H9 (cell line): ENCODE data around the gene TAF15. TPM values are rescaled to one million over a fixed set of nuclear protein-coding genes. Genes with fewer than 3 reads are reported as not detected.

ENCODE experiments used
- DNase-seq: peaks from one replicate; pipeline ENCODE4 v3.0.0-alpha.2; 2017
- H2AFZ ChIP-seq: one replicate; pipeline ENCODE4 v1.6.1; 2013; ENCODE audit warnings: mild to moderate bottlenecking, low read length, control low read depth, moderate library complexity
- H2AK5ac ChIP-seq: 2 replicates; pipeline ENCODE4 v1.6.1; 2013; ENCODE audit warnings: low read length, control low read depth, mixed read lengths; ENCODE audit not compliant: insufficient read length
- H2BK120ac ChIP-seq: one replicate; pipeline ENCODE4 v1.6.1; 2013; ENCODE audit warnings: low read depth, mild to moderate bottlenecking, low read length, control low read depth, inconsistent platforms; ENCODE audit not compliant: poor library complexity, severe bottlenecking
- H2BK12ac ChIP-seq: 2 replicates; pipeline ENCODE4 v1.6.1; 2013; ENCODE audit warnings: low read length, control low read depth, mixed read lengths, low read depth; ENCODE audit not compliant: insufficient read length
- H2BK15ac ChIP-seq: 2 replicates; pipeline ENCODE4 v1.6.1; 2013; ENCODE audit warnings: low read depth, low read length, control low read depth
- H2BK20ac ChIP-seq: one replicate; pipeline ENCODE4 v1.6.1; 2013; ENCODE audit warnings: low read depth, mild to moderate bottlenecking, low read length, control low read depth, inconsistent platforms; ENCODE audit not compliant: poor library complexity, severe bottlenecking
- H2BK5ac ChIP-seq: 2 replicates; pipeline ENCODE4 v1.6.1; 2013; ENCODE audit warnings: low read length, control low read depth, mixed read lengths; ENCODE audit not compliant: insufficient read length
- H3K14ac ChIP-seq: 2 replicates; pipeline ENCODE4 v1.6.1; 2013; ENCODE audit warnings: low read length, control low read depth; ENCODE audit not compliant: insufficient read depth
- H3K18ac ChIP-seq: 2 replicates; pipeline ENCODE4 v1.6.1; 2013; ENCODE audit warnings: low read depth, mild to moderate bottlenecking, mixed read lengths, low read length, control low read depth; ENCODE audit not compliant: insufficient read length
- H3K23ac ChIP-seq: 2 replicates; pipeline ENCODE4 v1.6.1; 2013; ENCODE audit warnings: low read length, control low read depth, mixed read lengths, low read depth; ENCODE audit not compliant: insufficient read length
- H3K23me2 ChIP-seq: 2 replicates; pipeline ENCODE4 v1.6.1; 2013; ENCODE audit warnings: low read depth, mild to moderate bottlenecking, mixed read lengths, low read length, control low read depth; ENCODE audit not compliant: insufficient read length, poor library complexity, severe bottlenecking
- H3K27ac ChIP-seq: 2 replicates; pipeline ENCODE4 v1.5.1; 2013; ENCODE audit warnings: low read length, control low read depth, mixed read lengths, low read depth; ENCODE audit not compliant: insufficient read length
- H3K27me3 ChIP-seq: 2 replicates; pipeline ENCODE4 v1.6.1; 2013; ENCODE audit warnings: low read length, control low read depth, inconsistent platforms; ENCODE audit not compliant: insufficient read depth
- H3K4ac ChIP-seq: 2 replicates; pipeline ENCODE4 v1.6.1; 2013; ENCODE audit warnings: low read depth, mild to moderate bottlenecking, control low read depth, inconsistent platforms, low read length, moderate library complexity
- H3K4me1 ChIP-seq: 2 replicates; pipeline ENCODE4 v1.6.1; 2013; ENCODE audit warnings: low read length, control low read depth, inconsistent platforms; ENCODE audit not compliant: insufficient read depth
- H3K4me2 ChIP-seq: 2 replicates; pipeline ENCODE4 v1.6.1; 2013; ENCODE audit warnings: low read length, control low read depth, mixed read lengths; ENCODE audit not compliant: insufficient read length, insufficient read depth
- H3K56ac ChIP-seq: 2 replicates; pipeline ENCODE4 v1.6.1; 2013; ENCODE audit warnings: low read depth, mild to moderate bottlenecking, mixed read lengths, low read length, control low read depth; ENCODE audit not compliant: insufficient read length
- H3K79me1 ChIP-seq: 2 replicates; pipeline ENCODE4 v1.6.1; 2013; ENCODE audit warnings: low read depth, mild to moderate bottlenecking, moderate library complexity, low read length, control low read depth, inconsistent platforms; ENCODE audit not compliant: insufficient read depth, poor library complexity, severe bottlenecking
- H3K79me2 ChIP-seq: 2 replicates; pipeline ENCODE4 v1.6.1; 2013; ENCODE audit warnings: low read length, control low read depth, inconsistent platforms; ENCODE audit not compliant: insufficient read depth
- H3K9ac ChIP-seq: 2 replicates; pipeline ENCODE4 v1.6.1; 2013; ENCODE audit warnings: low read length, control low read depth, mixed read lengths; ENCODE audit not compliant: insufficient read length; ENCODE audit errors: extremely low read depth
- H3K9me3 ChIP-seq: one replicate; pipeline ENCODE4 v1.6.1; 2013; ENCODE audit warnings: low read depth, low read length, inconsistent platforms; ENCODE audit not compliant: control insufficient read depth
- H3T11ph ChIP-seq: one replicate; pipeline ENCODE4 v1.6.1; 2013; ENCODE audit warnings: mild to moderate bottlenecking, low read length, control low read depth, inconsistent platforms
- H4K20me1 ChIP-seq: one replicate; pipeline ENCODE4 v1.6.1; 2013; ENCODE audit not compliant: control insufficient read depth, insufficient read length, insufficient read depth
- H4K5ac ChIP-seq: 2 replicates; pipeline ENCODE4 v1.6.1; 2013; ENCODE audit warnings: low read depth, mild to moderate bottlenecking, mixed read lengths, low read length, control low read depth; ENCODE audit not compliant: insufficient read length
- H4K8ac ChIP-seq: replicated peaks from 2 replicates; pipeline ENCODE4 v1.6.1; 2013; ENCODE audit warnings: low read length, control low read depth, mixed read lengths, low read depth; ENCODE audit not compliant: insufficient read length
- H4K91ac ChIP-seq: 2 replicates; pipeline ENCODE4 v1.6.1; 2013; ENCODE audit warnings: low read depth, mild to moderate bottlenecking, moderate library complexity, mixed read lengths, low read length, control low read depth; ENCODE audit not compliant: insufficient read length
- H3K27ac Mint-ChIP-seq, 3 experiments: 2 replicates in 2 of 3; 3 replicates in 1 of 3; pipeline ENCODE4 v1.8.0; 2020 to 2021; ENCODE audit warnings: mixed read lengths in 3 of 3, mild to moderate bottlenecking in 1 of 3, moderate library complexity in 1 of 3
- H3K27me3 Mint-ChIP-seq: 2 replicates; pipeline ENCODE4 v1.8.0; 2021; ENCODE audit warnings: low read depth, mild to moderate bottlenecking, moderate library complexity, mixed read lengths
- H3K36me3 Mint-ChIP-seq, 3 experiments: 2 replicates in 2 of 3; 3 replicates in 1 of 3; pipeline ENCODE4 v1.8.0; 2020 to 2021; ENCODE audit warnings: low read depth in 3 of 3, mixed read lengths in 3 of 3; ENCODE audit not compliant: insufficient read depth in 1 of 3
- H3K4me1 Mint-ChIP-seq, 2 experiments: 2 replicates each; pipeline ENCODE4 v1.8.0; 2020; ENCODE audit warnings: mixed read lengths in 2 of 2
- H3K4me3 Mint-ChIP-seq, 2 experiments: 2 replicates in 1 of 2; 3 replicates in 1 of 2; pipeline ENCODE4 v1.8.0; 2020 to 2021; ENCODE audit warnings: mild to moderate bottlenecking in 2 of 2, mixed read lengths in 2 of 2, moderate library complexity in 1 of 2
- H3K9me3 Mint-ChIP-seq, 2 experiments: 2 replicates in 1 of 2; 3 replicates in 1 of 2; pipeline ENCODE4 v1.8.0; 2020; ENCODE audit warnings: mild to moderate bottlenecking in 2 of 2, mixed read lengths in 2 of 2, moderate library complexity in 1 of 2
- CTCF ChIP-seq: fragments of 200-600 bp; sonication (generic); conservative IDR thresholded peaks from 3 replicates; pipeline ENCODE4 v1.8.0; 2021; ENCODE audit warnings: antibody characterized with exemption, mild to moderate bottlenecking
- WGBS: extraction: QIAGEN DNeasy Blood & Tissue Kit; methylation state at CpG from one replicate; pipeline ENCODE4 v1.1.7; 2013; ENCODE audit warnings: missing lambda C conversion rate, low lambda C conversion rate, mixed read lengths; ENCODE audit not compliant: insufficient read length; ENCODE audit errors: extremely low coverage; 5-methylcytosine and 5-hydroxymethylcytosine counted together
- total RNA-seq: library from RNA; stranded (reverse); gene quantifications from 2 replicates; pipeline ENCODE4 v1.2.1, GENCODE V29; 2021

TAF15 gene
- total RNA-seq, 1 experiment from 2014 or later: 304 TPM

DNA sequence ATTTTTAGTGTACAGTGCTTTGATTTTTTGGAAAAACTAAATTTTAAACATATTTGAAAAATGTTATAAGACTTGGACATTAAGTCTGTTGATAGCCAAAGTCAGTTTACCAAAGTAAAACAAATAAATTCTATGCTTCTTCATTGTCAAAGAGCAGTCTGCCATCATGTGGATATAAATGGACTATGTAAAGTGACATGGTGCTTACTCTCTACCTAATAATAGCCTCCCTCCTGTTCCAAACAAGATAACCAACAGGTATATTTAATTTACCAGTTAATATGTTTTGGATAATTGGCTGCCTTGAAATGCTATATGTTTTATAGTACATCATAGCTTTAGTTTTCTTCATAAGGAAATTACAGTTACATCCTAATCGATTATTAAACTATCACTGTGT lies 15.9 kb downstream of the TAF15 start:
- Histone ChIP-seq H3K23me2 (no peaks in the 10 kb centered on the region), H2BK20ac (no peak overlapping the region), H3K23ac (no peak overlapping the region), H4K8ac (no peak overlapping the region), H4K20me1 (no peaks in the 10 kb centered on the region), H3K79me2 (no peaks in the 10 kb centered on the region; the same call in 1 of the 2 replicates), H2AK5ac (no peak overlapping the region), H3T11ph (no peak overlapping the region), H4K91ac (no peak overlapping the region), H3K4ac (no peak overlapping the region), H3K56ac (no peak overlapping the region), H3K18ac (no peak overlapping the region), H4K5ac (no peak overlapping the region), H3K27me3 (no peaks in the 10 kb centered on the region), H3K27ac (no peak overlapping the region), H2BK12ac (no peak overlapping the region), H2AFZ (no peak overlapping the region), H2BK120ac (no peak overlapping the region), H3K4me2 (no peak overlapping the region), H3K79me1 (no peaks in the 10 kb centered on the region), H2BK15ac (no peak overlapping the region), H3K4me1 (no peaks in the 10 kb centered on the region), H3K9ac (no peak overlapping the region), H3K14ac (no peak overlapping the region), H3K9me3 (no peaks in the 10 kb centered on the region), H2BK5ac (no peak overlapping the region)
- no peak for TF ChIP-seq CTCF
- peaks cover 66 to 83% (median 83%) of the 10 kb centered on the region in 3 experiments; a peak in 6 of 7 replicates for H3K36me3 Mint-ChIP-seq
- no peak overlapping the region for H3K4me3 Mint-ChIP-seq
- DNase-seq: no peak
- no peaks in the 10 kb centered on the region for H3K9me3 Mint-ChIP-seq
- no peaks in the 10 kb centered on the region for H3K4me1 Mint-ChIP-seq
- no peaks in the 10 kb centered on the region; the same call in 1 of the 2 replicates for H3K27me3 Mint-ChIP-seq
- no CpG with 5 or more reads among the region's 1 CpG for WGBS
- no peak overlapping the region for H3K27ac Mint-ChIP-seq
